T follicular helper cell (primary cell): Measurements from ENCODE around the gene MLST8.
"Not testable (repeated sequence)": the region's sequence is repeated elsewhere in the genome, so short reads cannot be mapped to it uniquely, and the experiment has no call there.

Experiments
- DNase-seq: peaks from one replicate; pipeline ENCODE4 v3.0.0-alpha.2; 2020; ENCODE audit warnings: low read depth

MLST8 gene

DNA sequence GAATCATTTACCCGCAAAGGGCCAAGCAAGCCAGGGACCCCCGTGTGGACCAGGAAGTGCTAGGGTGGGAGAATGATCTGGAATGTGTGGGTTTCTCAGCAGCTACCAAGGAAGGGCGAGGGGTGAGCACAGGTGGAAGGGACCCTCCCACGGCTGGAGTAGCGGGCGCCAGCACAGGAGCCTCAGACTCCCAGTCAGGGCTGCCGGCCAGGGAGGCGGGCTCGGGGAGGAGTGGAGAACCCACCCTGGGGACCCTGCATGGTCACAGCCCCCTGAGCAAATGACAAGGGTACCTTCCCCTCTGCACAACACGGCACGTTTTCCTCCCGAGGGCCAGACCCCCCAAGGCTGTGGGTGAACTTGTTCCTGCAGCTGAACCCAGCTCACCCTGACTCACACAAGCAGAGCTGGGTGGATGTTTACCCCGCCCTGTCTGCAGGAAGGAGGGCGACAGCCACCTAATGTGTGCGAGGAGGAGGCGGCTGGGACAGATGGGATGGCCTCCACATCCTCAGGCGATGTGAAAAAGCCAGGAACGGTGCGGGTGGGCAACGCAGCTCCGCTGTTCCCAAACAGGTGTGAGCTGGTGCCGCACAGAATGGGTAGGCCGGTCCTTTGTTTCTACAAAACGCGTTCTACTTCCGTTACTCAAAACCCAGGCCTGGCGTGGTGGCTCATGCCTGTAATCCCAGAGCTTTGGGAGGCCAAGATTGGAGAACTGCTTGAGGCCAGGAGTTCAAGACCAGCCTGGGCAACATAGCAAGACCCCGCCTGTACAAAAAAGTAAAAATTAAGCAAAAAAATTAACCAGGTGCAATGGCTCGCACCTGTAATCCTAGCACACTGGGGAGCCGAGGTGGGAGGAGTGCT, 39.9 kb downstream of the MLST8 start:
- DNase-seq, result no peak

DNA sequence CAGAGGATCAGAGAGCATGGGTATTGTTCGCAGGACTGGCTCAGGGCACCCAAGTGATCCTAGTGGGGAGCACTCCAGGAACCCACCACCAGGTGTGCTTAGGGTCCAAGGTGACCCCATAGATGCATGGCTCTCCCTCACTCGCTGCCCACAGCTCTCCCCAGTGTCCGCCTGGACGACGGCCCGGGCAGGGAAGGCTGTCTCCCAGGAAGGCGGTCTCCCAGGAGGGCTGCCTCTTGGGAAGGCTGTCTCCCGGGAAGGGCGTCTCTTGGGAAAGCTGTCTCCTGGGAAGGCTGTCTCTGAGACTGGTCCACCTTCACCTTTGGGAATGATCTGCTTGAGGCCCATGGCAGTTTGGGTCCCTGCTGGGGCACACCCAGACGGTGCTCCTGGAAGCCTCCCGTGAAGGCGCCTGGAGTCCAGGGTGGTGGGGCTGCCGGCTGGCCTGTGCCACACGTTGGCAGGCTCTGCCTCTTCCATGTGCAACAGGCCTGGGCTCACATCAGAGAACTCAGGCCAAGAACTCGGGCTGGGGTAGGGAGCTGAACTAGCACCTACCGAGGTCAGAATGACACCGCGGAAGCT, 41.1 kb downstream of the MLST8 start:
- no peak for DNase-seq

DNA sequence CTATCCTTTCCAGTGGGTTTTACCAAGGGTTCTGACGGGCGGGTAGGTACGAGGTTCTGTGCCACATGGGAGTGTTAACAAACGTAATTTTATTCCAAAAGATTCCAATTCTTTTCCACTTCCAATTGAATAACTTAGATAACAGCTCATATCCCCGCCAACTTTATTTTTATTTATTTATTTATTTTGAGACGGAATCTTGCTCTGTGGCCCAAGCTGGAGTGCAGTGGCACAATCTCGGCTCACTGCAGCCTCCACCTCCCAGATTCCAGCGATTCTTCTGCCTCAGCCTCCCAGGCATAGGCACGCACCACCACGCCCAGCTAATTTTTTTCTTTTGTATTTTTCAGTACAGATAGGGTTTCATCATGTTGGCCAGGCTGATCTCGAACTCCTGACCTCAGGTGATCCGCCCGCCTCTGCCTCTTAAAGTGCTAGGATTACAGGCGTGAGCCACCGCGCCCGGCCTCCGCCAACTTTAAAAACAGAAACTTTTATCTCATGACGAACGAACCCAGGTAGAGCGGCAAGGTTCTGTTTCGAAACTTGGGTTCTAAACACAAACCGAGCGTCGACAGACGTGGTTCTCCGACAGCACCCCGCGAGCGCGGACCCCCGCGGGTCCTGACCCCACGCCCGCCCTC, 45.5 kb downstream of the MLST8 start:
- DNase-seq, result peak; percentile 32

DNA sequence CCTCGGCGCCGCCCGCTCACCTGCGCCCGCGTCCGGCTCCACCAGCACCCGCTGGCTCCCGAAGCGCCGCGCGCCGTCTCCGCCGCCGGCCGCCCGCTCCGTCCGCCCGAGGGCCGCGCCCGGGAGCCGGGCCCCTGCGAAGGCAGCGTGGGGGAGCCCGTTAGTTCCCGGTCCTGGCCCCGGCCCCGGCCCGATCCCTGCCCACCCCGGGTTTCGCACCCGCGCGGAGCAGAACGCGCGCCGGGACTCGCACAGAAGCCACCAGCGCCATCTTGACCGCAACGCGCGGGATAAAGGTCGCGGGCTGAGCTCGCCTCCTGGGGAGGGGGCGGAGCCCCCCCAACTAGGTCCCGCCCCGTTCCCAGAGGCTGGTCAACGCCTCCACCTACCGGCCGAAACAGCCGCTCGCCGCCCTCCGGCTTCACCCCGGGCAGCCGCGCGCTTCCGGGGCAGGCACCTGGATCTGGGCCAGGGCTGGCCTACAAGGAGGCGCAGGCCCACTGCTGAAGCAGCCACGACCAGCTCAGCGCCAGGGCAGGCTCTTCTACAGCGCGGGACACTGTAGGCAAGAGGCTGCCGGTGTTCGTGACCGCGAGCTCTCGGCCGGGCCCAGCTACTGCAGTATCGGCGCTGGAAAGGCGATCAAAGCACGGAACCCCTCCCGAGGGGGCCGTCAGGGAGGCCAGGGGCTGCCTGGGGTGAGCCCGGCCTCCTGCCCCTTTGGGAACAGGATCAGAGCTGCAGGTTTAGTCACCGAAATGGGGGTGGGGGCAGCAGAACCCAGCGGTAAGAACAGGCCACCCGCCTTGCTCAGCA, 46.2 kb downstream of the MLST8 start, which contains the start of gene ECI1:
Gene ECI1 (minus strand): TSS at position 292 of the 816 bp plus-strand sequence. CDS start 21 bp downstream, at position 271.
- peak; percentile 46 for DNase-seq

DNA sequence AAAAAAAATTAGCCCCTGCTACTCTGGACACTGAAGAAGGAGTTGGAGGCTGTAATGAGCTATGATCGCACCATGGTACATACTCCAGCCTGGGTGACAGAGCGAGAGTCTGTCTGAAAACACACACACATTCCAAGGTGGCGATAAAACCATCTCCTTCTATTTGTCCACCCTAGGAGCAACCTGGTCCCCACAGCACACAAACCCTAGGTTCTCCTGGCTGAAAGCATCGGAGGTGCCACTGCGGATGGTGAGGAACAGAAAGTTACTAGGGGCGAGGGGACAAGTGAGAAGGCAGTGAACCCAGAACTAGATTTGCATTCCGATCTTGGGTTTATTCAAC, 47.5 kb downstream of the MLST8 start:
- DNase-seq, result no peak

DNA sequence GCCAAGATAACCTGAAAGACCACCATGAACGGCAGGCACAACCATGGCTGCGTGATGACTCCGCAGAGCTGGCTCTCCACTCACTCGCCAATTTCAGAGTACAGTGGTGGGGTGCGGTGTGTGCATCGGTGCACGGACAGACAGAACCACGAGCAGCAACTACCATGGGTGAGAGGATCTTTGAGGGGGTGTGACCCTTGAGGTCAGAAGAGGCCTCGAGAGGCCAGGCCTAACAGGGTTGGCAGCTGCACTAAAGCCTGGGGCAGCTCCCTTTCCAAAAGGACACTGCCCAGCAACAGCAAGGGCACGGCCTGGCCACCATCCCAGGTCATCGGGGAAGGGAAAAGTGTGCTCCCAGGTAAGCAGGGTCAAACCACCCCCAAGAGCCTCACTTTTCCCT, 48.0 kb downstream of the MLST8 start:
- DNase-seq, result no peak

DNA sequence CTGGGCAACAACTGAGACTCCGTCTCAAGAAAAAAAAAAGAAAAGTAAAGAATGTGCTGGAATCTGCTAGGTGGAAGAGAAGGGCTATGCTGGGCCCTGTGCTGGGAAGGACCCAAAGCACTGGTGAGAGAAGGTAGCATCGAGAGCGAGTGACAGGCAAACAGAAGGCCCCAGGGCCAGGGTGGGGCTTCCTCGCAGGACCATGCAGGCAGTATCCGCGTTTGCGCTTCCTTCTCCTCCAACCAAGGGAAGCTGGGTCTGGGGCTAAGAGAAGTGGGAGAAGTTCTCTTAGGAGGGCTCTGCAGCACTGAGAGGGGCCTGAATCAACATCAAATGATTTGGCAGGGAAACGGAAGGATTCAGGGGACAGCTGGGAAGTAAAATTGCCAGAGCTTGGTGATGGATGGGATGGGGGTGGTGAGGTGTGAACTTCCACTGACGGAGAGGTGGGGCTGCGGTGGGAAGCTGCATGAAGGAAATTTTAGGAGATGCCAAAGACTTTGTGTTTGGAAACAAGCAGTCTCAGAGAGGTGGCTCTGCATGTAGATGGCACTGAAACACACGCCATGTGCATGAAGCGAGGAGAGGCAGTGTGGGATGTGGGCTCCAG, 51.4 kb downstream of the MLST8 start:
- no peak for DNase-seq

DNA sequence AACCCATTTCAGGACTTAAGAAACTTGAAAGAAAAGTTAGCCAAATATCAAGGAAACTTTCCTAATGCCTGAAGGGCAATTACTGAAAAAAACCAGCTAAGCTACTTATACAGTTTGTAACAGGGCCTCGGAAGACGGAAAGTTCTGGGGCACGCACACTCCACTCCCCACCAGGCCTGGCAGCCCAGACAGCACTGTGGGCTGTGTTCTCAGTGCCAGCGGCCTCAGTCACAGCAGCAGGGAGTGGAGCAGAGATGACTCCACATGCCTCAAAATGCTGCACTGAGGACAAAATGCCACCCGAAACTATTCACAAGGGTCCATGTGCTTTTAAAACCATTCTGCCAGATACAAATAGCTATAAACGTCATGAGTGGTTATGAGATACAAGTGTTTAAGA, 52.5 kb downstream of the MLST8 start:
- no peak for DNase-seq

DNA sequence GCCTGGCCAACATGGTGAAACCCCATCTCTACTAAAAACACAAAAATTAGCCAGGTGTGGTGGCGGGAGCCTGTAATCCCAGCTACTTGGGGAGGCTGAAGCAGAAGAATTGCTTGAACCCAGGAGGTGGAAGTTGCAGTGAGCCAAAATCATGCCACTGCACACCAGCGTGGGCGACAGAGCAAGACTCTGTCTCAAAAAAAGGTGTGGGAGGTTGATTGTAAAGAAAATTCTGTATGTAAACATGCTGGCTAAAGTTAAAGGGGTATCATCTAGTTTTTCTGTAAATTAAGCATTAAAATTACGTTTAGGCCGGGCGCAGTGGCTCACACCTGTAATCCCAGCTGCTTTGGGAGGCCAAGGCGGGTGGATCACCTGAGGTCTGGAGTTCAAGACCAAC, 53.3 kb downstream of the MLST8 start:
- DNase-seq, result not testable (repeated sequence)
